HG02870 (cell line): ENCODE data around the gene NCR1.
"Not testable (repeated sequence)": the region's sequence is repeated elsewhere in the genome, so short reads cannot be mapped to it uniquely, and the experiment has no call there.

ENCODE experiments used
- ATAC-seq: cut with Tn5 transposase; IDR thresholded peaks from one replicate; pipeline ENCODE4 v1.9.1; 2021; ENCODE audit warnings: mild to moderate bottlenecking, moderate library complexity; ENCODE audit not compliant: unreplicated experiment

Gene NCR1

GRCh38 chr19:54905803-54906511 lies at the start of gene NCR1:
Gene NCR1 (plus strand): TSS chr19:54906148. CDS start chr19:54906188, 40 bp downstream.
- no peak for ATAC-seq

- not testable (repeated sequence) for ATAC-seq
These were observed 47.5 kb upstream of the NCR1 start for GRCh38 chr19:54858476-54858875.

- not testable (repeated sequence) for ATAC-seq
These were observed 46.5 kb upstream of the NCR1 start for GRCh38 chr19:54859421-54859820.

- ATAC-seq: not testable (repeated sequence)
These were observed 42.5 kb upstream of the NCR1 start for GRCh38 chr19:54863459-54863858.

DNA sequence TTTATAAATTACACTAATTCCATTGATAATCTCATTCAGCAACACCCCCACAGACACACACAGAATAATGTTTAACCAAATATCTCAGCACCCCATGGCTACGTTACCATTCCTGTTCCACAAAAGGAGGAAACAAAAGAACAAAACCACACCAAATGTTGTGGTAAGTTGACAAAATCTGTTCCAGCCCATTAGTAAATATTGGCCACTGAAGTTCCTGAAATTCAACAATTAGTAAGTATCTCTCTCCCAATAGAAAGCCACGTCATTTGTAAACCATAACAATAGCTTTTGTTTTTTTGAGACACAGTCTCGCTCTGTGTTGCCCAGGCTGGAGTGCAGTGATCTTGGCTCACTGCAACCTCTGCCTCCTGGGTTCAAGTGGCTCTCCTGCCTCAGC lies 34.3 kb upstream of the NCR1 start:
- ATAC-seq: no peak

DNA sequence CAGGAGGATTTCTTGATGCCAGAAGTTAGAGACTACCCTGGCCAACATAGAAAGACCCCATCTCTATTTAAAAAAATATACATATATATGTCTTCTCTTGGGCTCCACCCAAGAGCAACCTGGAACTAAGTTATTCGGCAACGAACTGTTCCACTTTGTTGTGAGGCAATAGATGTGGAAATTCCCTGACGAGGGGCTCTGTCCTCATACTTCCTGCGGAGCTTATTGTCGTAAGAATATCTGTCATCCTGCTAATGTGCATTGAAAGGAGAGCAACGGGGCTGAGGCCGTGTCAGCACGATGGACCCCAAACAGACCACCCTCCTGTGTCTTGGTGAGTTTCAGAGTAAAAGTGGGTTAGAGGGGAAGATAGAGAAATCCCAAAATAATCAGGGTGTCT lies 32.0 kb upstream of the NCR1 start, which contains the start of gene FCAR:
Gene FCAR (plus strand): TSS at position 246 of the 400 bp plus-strand sequence. CDS start 55 bp downstream, at position 301.
- ATAC-seq: no peak

GRCh38 chr19:54875506-54875905 lies 30.4 kb upstream of the NCR1 start:
- no peak for ATAC-seq

DNA sequence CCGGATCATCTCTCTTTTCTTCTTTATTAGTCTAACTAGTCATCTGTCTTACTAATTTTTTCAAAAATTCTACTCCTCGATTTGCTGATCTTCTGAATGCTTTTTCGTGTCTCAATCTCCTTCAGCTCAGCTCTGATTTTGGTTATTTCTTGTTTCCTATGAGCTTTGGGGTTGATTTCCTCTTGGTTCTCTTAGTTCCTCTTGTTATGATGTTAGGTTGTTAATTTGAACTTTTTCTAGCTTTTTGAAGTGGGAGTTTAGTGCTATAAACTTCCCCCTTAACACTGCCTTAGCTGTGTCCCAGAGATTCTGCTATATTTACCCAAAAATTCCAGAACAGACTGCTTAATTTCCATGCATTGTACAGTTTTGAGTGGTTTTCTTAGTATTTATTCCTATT lies 28.5 kb upstream of the NCR1 start:
- no peak for ATAC-seq

- no peak for ATAC-seq
These were observed 24.1 kb upstream of the NCR1 start for GRCh38 chr19:54881884-54882283.

DNA sequence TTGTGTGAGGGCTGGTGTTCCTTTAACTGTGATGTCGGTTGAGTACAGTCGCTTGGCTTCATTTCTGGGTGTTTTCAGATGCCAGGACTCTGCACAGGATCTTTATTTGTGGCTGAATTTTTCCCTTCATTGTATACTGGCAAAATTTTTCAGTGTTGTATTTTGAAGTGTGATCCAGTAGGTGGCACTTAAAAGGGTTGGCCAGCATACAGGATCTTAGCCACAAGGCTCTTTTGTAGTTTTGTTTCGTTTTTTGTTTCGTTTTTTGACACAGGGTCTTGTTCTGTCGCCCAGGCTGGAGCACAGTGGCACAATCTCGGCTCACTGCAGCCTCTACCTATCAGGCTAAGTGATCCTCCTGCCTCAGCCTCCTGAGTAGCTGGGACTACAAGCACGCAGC lies 23.2 kb upstream of the NCR1 start:
- no peak for ATAC-seq

- ATAC-seq: no peak
These were observed 22.7 kb upstream of the NCR1 start for GRCh38 chr19:54883228-54883627.

DNA sequence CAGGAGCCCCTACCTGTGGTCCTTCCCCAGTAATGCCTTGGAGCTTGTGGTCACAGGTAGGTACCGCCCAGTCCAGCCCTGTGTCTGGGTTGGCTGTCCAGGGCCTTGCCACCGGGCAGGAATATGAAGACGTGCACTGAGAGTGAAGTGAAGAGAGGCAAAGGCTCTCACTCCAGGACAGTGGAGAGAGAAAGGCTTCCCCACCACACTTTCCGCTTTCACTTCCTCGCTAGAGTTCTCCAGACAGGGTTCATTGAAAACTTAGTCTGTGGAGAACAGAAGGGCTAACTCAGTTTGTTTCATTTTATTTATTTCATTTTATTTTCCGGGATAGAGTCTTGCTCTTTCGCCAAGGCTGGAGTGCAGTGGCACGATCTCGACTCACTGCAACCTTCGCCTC lies 17.7 kb upstream of the NCR1 start:
- no peak for ATAC-seq

DNA sequence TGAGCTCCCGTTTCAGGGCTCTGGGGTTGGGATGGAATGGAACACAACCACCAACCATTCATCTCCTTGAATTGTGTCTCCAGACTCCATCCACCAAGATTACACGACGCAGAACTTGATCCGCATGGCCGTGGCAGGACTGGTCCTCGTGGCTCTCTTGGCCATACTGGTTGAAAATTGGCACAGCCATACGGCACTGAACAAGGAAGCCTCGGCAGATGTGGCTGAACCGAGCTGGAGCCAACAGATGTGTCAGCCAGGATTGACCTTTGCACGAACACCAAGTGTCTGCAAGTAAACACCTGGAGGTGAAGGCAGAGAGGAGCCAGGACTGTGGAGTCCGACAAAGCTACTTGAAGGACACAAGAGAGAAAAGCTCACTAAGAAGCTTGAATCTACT lies 16.4 kb upstream of the NCR1 start:
- no peak for ATAC-seq

GRCh38 chr19:54893406-54893805 lies 12.5 kb upstream of the NCR1 start:
- ATAC-seq: no peak

DNA sequence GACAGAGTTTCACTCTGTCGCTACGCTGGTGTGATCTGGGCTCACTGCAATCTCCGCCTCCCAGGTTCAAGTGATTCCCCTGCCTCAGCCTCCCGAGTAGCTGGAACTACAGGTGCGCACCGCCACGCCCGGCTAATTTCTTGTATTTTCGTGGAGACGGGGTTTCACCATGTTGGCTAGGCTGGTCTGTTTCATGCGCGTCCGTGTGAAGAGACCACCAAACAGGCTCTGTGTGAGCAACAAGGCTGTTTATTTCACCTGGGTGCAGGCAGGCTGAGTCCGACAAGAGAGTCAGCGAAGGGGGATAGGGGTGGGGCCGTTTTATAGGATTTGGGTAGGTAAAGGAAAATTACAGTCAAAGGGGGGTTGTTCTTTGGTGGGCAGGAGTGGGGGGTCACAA lies 11.8 kb upstream of the NCR1 start:
- ATAC-seq: not testable (repeated sequence)

- no peak for ATAC-seq
These were observed 9.9 kb upstream of the NCR1 start for GRCh38 chr19:54896036-54896435.

- not testable (repeated sequence) for ATAC-seq
These were observed 7.3 kb upstream of the NCR1 start for GRCh38 chr19:54898685-54899084.

DNA sequence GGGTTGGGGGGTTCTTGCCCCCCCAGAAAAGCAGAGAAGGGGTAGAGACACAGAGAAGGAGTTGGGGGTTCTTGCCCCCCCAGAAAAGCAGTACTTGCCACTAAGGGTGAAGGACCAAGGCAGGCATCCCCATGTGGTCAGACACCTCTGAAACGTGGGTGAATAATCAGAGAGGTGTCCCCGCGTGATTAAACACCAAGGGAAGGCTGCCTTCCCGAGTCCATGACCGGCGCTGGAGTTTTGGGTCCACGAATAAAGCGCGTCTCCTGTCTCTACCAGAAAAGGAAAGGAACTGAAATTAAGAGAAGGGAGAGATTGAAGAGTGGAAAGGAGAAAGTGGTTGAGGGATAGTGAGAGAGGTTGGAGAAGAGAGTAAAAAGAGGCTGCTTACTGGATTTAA lies 6.3 kb upstream of the NCR1 start:
- not testable (repeated sequence) for ATAC-seq

DNA sequence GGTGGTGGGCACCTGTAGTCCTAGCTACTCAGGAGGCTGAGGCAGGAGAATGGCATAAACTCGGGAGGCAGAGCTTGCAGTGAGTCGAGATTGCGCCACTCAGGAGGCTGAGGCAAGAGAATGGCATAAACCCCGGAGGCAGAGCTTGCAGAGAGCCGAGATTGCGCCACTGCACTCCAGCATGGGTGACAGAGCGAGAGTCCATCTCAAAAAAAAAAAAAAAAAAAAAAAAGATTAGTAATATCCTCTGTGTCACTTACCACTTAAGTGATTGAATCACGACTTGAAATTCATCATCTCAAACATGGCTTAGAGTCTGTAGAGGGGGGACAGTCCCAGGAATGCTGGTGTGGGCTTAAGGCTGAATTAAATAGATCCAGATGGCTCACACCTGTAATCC lies 4.8 kb upstream of the NCR1 start:
- not testable (repeated sequence) for ATAC-seq

DNA sequence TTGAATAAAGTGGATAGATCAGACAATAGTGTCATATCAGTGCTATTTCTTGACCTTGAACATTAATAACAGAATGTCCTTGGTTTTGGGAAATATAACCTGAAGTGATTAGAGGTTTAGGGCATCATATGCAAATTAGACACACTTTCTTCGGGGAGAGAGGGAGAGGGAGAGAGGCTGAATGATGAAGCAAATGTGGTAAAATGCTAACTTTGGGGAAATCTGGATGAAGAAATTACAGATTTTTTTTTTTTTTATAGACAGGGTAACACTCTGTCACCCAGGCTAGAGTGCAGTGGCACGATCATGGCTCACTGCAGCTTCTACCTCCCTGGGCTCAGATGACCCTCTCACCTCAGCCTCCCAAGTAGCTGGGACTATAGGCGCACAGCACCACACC lies 3.9 kb upstream of the NCR1 start:
- no peak for ATAC-seq

- no peak for ATAC-seq
These were observed 2.6 kb upstream of the NCR1 start for GRCh38 chr19:54903303-54903702.

GRCh38 chr19:54904261-54904660 lies 1.7 kb upstream of the NCR1 start:
- ATAC-seq: not testable (repeated sequence)

DNA sequence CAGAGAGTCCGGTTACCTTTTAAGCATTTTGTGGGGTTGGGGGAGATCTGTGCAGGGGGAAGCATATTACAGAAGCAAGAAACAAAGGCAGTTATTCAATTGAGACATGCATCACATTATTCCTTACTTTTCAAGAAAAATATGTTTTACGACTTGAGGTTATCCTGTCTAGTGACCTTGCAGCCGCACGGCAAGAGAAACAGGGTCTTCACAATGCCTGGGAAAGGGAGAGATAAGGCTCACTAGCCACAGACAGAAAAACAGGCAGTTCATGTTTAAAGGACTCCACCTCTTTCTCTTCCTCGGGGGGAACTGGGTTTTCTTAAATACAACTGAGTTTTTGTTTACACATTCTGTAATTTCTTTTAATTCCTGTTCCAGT lies 536 bp upstream of the NCR1 start:
- no peak for ATAC-seq
